NCI-H524 treated with DMSO at 0.1 percent for 48 hours (cell line): Measurements from ENCODE around the gene ADIPOR2.

ENCODE experiments used
- DNase-seq: peaks from one replicate; lab custom pipeline; 2025; lab: John Stamatoyannopoulos, UW

The ADIPOR2 gene, protein sequence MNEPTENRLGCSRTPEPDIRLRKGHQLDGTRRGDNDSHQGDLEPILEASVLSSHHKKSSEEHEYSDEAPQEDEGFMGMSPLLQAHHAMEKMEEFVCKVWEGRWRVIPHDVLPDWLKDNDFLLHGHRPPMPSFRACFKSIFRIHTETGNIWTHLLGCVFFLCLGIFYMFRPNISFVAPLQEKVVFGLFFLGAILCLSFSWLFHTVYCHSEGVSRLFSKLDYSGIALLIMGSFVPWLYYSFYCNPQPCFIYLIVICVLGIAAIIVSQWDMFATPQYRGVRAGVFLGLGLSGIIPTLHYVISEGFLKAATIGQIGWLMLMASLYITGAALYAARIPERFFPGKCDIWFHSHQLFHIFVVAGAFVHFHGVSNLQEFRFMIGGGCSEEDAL

DNA sequence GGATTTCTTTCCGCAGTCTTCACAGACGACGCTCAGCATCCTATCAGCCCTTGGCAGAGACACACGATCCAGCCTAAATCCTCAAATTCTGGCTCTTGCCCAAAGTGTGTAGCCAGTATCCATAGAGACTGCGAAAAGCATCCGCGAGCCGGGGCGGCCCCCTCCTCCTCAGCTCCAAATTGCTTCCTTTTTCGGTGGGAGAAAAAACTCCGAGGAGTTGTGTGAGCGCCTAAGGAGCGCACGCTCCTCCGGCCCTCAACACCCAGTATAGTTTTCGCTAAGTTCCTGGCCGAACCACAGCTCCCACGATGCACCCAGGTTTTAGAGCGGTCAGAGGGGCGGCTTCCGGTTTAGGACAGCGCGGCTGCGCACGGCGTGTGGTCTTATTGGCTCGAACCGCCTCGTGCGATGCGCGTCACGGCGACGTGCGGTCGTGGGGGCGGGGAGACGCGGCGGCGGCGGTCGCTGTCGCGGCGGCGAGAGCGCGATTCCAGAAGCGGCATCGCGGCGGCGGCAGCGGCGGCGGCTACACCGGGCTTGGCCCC lies at the start of gene ADIPOR2:
Gene ADIPOR2 (plus strand): TSS at position 493 of the 545 bp plus-strand sequence. CDS start 63,274 bp downstream, outside the sequence.
- DNase-seq, result peak; percentile 70

DNA sequence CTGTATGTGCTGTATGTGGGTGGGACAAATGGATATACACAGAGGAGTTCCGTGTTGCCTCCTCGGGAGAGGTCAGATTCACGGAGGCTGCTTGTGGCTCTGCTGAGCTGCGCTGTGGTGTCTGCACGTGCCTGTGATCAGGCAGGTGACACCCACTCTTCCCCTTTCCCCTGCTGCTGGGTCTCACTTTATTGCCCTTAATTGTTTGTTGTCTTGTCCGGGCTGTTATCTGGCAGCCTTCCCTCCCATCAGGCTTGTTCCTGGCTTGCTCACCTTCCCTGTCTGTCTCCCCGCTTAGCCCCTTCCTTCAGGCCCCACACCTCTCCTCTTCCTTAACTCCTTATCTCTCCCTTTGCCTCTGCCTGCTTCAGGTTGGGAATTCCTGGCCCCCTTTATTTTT lies 48.4 kb upstream of the ADIPOR2 start:
- no peak for DNase-seq

DNA sequence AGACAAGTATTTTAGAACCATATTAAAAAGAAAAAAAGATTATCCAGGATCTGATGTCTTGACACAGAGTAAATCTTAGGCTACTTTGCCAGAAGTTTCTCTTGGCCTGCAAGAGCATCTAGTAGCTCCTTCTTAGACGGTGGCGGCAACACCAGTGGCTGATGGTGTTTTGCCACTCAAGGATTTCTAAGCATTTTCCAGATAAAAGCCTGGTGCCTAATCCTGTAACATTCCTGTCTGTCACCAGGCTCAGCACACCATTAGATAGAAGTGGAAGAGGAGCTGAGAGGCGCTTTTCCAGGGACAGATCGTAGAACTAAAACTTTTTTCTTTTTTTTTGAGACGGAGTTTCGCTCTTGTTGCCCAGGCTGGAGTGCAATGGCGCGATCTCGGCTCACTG lies 47.8 kb upstream of the ADIPOR2 start:
- no peak for DNase-seq

DNA sequence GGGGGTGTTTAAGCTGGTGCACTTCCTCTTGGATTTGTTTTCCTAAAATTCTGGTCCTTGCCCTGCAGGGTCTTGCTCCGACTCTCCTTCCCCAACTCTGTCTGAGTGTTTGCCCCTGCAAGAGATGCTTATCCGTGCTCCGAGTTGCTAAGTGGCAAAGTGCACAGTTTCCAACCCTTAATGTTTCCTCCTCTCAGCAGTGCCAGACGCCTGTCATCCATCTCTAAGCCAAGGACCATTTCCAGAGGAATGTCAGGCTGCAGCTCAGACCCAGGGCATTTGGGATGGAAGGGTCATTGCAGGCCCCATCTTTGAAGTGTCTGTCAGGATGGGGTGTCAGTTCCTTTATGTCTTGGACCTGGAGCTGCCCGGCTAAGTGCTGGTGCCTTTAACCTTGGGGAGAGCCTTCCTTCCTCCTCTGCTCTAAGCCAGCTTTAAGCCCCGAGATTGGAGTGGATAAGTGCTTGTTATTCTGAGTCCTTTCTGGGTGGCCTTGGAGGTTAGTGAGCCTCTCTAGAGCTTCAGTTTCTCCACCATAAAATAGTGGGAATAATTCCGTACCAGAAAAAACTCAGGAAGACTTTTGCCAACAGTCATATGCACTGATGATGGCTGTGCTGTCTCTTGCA lies 46.9 kb upstream of the ADIPOR2 start:
- no peak for DNase-seq

DNA sequence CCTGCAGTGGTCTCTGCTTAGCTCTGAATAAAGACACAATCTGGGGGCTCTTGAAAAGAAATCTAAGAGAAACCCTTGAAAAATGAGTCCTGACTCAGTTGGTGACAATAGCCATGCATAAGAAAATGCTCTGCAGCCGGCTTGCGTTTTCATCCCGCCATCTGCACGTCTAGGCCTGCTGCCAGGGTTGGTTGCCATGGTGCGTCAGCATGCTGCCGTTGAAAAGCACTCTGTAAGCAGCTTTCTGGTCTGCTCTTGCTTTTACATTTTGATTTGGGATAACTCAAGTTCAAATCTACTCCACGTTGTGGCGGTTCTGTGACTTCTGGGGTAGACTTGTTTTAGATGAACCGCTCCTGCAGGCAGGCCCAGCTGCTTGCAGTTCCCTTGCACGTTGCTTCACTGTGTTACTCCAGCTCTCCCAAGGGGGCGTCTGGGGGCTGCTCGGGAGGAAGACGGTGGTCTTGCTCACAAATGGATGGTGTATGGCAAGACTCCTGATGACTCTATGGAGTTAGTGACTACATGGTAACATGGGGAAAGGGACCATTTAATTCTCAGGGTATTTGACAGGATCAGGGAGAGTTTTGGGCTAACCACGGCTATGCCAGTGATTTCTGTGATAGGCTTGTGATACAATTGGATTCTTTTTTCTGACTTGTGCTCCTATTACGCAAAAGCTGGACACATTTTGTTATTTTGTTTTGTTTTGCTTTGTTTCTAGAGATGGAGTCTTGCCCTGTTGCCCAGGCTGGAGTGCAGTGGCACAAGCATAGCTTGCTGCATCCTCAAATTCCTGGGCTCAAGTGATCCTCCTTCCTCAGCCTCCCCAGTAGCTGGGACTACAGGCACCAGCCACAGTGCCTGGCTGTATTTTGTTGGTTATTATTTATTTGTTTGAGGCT lies 46.1 kb upstream of the ADIPOR2 start:
- DNase-seq, result peak; percentile 53

DNA sequence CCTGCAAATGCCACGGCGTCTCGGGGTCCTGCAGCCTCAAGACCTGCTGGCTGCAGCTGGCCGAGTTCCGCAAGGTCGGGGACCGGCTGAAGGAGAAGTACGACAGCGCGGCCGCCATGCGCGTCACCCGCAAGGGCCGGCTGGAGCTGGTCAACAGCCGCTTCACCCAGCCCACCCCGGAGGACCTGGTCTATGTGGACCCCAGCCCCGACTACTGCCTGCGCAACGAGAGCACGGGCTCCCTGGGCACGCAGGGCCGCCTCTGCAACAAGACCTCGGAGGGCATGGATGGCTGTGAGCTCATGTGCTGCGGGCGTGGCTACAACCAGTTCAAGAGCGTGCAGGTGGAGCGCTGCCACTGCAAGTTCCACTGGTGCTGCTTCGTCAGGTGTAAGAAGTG lies 45.1 kb upstream of the ADIPOR2 start:
- DNase-seq, result no peak

DNA sequence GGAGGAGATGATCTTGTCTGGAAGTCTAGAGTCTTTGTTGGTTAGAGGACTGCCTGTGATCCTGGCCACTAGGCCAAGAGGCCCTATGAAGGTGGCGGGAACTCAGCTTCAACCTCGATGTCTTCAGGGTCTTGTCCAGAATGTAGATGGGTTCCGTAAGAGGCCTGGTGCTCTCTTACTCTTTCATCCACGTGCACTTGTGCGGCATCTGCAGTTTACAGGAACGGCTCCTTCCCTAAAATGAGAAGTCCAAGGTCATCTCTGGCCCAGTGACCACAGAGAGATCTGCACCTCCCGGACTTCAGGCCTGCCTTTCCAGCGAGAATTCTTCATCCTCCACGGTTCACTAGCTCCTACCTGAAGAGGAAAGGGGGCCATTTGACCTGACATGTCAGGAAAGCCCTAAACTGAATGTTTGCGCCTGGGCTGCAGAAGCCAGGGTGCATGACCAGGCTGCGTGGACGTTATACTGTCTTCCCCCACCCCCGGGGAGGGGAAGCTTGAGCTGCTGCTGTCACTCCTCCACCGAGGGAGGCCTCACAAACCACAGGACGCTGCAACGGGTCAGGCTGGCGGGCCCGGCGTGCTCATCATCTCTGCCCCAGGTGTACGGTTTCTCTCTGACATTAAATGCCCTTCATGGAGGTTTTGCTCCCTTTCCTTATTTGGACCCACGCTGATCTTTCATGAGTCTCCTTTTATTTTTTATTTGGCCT lies 44.1 kb upstream of the ADIPOR2 start:
- DNase-seq, result no peak

DNA sequence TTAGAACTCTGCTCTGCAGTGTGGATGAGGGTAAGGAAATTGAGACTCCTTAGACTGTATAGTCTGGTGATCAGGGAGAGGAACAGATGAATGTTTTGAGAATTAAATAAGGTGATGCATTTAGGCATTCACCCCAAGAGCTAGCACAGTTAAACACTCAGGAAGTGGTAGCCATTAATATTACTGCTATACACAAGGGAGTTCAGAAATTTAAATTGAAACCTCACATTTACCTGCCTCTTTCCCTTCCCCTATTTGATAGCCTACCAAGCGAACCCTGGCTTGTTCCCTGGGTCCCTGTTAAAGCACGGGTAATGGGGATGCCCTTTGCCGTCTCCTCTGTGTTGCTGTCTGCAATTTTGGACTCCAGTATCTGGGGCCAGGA lies 43.6 kb upstream of the ADIPOR2 start:
- no peak for DNase-seq

DNA sequence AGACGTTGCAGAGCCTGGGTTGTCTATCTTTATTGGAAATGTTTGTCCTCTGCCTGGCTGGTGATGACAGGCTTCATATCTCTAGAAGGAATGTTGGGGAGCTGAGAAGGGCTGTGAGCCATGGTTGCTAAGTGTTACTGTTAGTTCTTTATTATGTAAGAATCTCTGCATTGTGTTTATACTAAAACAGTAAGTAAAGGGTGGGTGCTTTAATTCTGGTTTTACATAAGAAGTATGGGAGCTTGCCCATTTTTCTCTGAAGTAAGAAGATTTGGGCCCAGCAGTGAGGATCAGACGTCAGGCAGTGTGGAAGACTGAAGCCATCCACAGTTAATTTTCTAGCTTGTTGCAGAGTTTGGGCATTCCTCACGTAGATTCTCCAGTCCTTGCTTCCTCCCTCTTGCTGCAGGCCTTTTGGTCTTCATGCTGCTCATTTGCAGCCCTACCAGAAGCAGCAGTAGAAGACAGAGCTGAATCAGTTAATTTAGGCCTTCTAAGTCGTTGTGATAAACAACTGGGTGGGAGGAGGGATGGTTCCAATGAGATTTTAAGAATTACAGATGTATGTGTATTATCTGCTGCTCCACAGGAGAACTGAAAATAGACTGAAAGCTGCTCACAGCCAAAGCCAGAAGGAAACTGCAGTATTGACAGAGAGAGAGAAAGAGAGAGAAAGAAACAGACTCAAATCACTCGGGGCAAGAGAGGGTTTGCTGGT lies 40.5 kb upstream of the ADIPOR2 start:
- no peak for DNase-seq

DNA sequence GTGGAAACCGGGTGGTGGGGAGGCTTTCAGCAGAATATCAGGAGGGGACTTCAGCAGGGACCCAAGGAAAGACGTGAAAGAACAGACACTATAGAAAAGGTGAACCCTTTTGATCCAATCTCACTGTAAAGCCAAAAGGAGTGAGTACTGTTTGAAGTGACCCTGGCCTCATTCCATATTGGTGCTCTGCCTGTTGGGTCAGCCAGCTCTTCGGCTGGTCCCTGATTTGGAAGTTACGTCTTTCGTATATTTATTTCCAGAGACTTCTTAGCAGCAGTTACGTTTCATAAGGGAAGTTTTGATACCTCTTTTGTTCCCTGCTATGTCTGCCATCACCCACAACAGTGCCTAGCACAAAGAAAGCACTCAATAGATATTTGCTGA lies 39.9 kb upstream of the ADIPOR2 start:
- no peak for DNase-seq

DNA sequence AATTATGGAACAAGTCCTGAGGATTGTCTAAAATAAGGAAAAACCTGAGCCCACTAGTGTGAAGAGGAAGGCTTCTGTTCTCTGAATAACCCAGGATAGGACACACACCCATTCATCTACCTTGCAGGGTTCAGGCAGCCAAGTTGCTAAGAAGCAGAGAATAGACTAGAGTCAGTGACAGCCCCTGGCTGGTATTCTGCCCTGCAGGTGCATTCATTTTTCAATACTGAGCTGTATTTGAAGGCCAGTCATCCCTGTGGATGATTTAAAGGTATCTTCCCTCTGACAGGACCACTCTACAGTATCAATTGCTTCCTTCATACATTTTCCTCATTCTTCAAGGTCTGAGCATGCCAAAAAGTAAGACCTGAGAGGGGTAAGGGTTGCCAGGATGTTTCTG lies 38.9 kb upstream of the ADIPOR2 start:
- no peak for DNase-seq

DNA sequence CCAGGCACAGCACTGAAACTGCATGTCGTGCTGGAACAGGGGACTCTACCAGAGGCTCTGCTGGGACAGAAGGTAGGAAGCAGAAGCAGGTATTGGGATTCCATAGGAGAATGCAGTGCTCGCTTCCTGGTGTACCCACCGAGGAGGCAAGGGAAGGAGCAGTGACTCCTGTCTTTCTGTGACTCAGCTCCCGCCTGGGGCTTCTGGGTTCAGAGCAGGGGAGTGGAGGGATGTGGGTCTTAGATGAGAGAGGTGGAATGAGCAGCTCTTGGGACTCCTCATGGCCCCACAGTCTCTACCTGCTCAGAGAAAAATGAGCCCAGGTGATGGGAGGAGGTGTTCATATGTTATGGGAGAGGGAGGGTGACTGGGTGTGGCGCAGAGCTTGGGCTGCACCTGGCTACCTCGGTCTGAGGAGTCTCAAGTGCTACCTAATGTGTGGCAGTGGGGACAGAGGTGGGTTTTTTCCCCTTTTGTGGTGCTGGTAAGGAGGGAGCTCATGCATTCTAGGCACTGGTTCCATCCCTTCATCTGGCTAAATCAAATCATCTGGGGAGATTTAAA lies 35.6 kb upstream of the ADIPOR2 start:
- no peak for DNase-seq

DNA sequence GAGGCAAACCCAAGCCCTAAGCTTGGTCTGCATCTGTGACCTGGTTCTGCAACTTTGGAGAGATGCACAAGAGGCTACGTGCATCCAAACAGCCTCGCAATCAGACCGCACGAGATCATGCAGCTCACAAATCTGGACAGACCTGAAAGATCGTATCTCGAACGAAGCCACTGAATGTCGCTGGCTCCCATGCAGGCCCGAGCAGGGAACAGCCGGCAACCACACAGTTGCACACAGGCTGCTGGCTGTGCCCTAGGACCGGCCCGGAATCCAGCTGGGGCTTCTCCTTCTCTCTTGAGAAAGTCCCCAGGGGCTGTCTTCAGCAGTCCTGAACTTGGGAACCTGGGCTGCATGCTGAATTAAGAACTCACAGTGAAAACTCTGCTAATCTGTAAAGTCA lies 34.0 kb upstream of the ADIPOR2 start:
- DNase-seq, result no peak

DNA sequence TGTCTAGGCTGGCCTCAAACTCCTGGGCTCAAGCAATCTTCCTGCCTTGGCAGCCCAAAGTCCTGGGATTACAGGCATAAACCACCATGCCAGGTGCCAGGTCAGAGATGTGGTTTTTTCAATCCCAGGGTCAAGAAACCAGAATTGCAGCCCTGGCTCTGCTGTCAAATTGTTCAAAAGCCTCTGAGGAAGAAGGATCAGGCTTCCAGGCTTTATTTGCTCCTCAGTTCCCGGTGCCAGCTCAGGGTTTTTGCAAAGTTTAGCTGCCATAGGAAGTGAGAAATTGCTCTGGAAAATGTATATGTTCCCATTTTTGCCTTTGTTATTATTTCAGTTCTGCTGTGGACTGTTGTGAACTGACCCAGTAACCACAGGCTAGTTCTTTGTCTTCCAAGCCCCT lies 33.2 kb upstream of the ADIPOR2 start:
- no peak for DNase-seq

DNA sequence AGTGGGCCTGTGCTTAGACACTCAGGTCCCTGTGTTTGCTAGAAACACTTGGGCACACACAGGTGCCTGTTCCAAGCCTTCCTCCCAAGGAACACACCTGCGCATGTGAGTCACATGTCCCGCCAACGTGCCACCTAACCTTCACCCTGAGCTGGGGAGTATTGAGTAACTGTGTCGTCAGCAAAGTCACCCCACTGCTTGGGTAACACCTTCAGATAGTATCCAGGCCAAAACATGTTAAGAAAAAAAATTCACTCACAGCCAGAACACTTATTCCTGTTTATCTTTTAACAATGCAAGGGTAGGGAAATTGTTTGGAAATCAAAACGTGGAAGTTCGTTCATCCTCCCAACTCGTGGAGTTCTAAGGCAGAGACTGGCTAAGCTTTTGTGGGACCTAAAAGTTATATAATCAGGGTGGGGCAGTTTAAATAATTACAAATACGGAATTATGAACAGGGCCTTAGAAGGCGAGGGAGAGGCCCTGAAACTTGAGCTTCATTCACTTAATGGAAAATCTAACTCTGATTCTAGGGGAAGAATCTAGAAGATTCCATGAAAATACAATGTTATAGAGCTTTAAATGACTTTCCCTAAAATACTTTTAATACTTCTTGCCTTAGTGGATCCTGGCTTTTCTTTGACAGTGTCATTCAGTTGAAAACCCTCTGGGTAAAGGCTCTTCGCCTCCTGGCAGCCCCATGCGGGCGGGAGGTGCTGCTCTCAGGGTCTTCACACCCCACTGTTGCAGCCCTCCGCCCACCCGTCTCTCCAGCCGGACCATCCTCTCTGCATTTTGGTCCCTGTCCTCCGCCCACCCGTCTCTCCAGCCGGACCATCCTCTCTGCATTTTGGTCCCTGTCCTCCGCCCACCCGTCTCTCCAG lies 30.3 kb upstream of the ADIPOR2 start:
- DNase-seq, result no peak

DNA sequence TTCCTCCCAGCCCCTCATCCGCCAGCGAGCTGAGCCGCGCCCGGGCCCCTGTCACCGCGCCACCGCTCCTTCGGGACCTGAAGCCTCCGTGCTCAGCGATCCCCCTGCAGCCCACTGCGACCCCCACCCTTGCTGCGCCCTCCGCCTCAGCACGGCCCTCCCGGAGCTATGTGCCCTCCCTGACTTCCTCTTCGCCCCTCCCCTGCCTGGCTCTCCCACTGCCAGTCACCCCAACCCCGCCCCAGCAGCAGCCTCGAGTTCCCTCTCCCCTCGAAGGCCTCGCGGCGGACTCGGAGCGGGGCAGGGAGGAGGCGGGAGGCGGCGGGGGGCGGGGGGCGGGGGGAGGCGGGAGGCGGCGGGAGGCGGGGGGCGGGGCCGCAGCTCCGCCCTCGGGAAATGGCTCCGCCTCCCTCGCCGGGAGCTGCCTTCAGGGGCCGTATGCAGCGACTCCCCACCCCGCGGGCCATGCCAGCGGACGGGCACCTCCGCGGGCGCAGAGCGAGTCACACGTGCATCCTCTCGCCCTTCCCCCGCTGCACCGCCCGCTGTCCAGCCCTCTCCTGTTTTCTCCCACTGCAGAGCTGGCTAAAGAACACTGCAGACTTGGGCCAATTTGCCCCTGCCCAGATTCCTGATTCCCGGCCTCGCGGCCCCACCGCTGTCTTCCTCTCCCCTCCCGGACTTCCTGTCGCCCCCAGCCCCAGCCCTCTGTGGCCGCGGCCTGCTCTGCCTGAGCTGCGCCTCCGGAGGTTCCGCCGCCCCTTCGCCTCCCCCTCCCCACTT lies 29.1 kb upstream of the ADIPOR2 start:
- DNase-seq, result peak; percentile 20

DNA sequence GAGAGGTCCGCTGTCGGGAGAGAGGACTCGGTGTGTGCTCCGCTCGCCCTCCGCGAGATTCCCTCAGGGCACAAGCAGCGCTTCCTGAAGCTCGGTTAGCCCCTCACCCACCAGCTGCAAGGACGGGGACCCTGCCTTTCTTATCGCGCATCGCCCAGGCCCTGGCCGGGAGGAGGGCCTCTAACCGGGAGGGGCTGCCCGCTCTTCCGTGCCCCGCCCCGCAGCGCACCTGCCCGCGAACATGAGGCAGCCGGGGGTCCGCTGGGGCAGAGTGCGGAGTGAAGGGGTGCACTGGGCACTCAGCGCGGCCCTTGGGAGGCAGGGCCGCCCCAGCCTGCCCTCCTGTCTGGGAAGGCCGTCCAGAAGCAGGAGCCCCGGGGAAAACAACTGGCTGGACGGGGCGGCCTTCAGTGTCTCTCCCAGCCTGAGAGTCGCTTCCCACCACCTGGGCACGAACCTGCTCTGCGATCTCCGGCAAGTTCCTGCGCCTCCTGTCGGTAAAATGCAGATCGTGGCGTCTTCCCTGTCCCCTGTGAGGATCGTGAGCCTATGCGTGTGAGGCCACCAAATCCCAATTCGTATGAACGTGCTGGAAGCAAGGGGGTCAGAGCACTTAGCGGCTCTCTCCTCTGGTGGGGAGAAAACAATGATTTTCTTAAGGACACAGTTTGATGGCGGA lies 28.0 kb upstream of the ADIPOR2 start:
- DNase-seq, result no peak

DNA sequence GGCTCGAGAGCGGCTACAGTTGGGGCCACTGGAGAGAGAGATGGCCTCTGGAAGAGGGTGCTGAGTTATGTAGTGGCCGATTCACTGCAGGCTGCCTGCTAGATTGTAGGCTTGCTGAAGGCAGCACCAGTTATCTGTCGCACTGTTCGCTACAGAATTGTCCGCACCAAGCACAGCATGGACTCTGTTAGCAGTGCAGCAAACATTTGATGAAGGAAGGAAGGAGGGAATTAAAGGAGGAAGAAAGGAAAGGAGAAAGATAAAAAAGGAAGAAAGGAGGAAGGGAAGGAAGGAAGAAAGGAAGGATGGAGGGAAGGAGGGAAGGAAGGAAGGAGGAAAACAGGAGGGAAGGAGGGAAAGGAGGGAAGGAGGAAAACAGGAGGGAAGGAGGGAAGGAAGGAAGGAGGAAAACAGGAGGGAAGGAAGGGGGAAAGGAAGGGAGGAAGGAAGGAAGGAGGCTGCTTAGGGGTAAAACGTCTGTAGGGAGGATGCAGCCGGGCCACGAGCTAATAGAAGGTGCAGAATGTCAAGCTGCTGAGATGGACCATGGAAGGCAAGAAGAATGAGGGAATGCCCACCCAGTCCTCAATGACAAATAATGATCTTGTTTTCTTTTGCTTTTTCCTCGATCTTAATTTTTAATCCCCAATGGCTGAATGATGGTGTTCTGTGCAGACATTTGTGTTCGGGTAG lies 27.3 kb upstream of the ADIPOR2 start:
- no peak for DNase-seq
